Non-pigmented ciliary epithelial cell (primary cell): ENCODE results near the gene ARHGAP6.

Experiments used
- DNase-seq: peaks from one replicate; pipeline ENCODE4 v3.0.0-alpha.2; 2010; ENCODE audit warnings: low read depth

Gene ARHGAP6

DNA sequence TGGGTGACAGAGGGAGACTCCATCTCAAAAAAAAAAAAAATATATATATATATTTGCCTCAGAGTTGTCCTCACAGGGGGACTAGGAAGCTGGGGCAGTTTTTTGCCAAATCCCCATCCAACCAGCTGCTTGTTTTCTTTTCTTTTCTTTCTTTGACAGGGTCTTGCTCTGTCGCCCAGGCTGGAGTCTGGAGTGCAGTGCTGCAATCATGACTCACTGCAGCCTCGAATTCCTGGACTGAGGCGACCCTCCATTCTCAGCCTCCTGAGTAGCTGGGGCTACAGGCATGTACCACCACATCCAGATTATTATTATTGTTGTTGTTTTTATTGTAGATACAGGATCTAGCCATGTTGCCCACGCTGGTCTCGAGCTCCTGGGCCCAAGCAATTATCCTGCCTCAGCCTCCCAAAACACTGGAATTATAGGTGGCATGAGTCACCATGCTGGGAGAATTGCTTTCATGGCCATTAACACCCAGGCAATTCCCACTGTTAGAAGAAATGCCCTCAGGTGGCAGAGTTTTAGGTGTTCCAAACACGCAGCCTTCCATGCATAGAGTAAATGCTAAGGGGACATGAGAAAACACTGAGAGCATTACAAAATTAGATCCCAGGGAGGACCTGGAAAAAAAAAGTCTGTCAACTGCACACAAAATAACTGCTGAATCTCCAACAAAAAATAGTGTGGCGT, 98.0 kb downstream of the ARHGAP6 start:
- DNase-seq = no peak

DNA sequence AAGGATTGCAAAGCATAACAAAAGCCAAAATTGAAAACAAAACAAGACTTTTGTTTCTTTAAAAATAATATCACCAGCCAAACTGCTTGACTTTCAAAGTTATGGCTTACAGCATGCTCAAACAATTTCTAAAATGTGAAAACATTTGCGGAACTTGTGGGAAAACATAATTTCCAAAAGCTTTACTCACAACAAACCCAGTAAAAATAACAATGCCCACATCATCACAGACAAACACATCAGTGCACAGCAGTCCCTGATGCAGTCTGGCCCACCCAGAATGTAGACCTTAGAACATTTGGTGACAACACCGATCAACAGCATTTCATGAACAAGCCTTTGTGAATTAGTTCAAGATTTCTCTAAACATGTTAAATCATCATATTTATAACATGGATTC, 98.9 kb downstream of the ARHGAP6 start:
- DNase-seq = no peak

DNA sequence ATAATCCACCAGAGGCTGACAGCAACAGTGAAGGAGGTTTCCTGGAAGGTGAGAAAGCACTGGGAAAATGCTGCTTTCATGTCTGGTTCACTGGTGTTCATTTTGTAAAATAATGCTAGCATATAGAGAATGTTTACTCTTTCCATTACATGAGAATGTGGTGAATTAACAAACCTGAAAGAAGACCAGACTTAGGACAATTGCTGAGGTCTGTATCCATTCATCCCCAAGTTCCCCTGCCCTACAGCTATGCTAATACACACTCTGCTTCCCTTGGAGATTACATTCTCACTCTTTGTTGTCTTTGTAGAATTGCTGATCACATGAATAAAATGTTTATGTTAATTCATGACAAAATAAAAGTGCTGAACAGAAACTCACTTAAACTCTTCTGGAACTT, 99.5 kb downstream of the ARHGAP6 start:
- no peak for DNase-seq

DNA sequence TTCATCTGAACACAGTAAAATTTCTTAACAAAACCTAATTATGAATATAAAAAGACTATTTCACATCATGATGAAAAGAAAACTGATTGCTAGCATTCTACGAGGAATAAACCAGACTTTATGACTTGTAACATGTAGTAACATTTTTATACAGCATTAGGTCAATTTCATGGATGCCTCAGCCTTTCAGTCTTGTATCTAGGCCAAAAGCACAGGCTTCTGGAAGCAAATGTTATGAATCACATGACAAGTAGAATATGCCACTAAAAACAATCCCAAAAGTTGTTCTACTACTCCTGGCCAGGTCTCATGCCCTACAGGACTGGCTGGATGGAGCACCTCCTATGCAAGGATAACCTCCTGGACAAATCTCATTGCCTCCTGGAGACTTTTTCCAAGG, 101.2 kb downstream of the ARHGAP6 start:
- DNase-seq = no peak

DNA sequence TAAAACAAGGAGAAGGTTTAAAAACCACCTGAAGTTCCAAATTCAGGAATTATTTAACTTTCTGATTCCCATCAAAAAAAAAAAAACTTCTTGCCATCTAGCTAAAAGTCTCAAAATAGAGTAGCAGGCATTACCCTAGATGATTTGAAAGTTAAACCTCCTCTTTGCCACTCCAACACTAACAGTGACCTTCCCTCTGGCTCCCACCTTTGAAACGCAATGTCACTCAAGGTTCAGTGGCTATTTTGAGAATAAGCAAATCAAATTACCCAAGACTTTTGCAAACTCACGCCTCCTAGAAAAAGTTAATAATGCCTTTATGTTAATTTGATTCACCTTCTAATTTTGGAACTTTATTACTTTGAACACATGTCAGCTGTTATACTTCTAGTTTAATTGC, 103.2 kb downstream of the ARHGAP6 start:
- no peak for DNase-seq

DNA sequence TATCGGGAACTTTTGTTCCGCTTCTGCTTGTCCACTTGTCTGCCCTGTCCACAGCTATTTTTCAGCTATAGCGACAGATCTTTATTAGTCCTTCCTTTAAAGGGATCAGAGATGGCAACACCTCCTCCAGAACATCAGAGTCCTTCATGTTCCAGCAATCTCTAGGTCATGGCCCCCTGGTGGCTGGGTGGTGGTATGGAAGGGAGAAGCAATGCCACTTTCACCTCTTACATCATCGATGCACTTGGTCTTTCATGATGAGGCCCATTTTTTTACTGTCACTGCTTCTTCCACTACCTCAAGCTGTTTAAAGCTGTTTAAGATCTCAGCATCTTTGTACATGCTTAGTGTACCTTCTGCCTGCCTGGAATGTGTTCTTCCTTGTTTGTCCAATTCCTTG, 106.7 kb downstream of the ARHGAP6 start:
- no peak for DNase-seq

DNA sequence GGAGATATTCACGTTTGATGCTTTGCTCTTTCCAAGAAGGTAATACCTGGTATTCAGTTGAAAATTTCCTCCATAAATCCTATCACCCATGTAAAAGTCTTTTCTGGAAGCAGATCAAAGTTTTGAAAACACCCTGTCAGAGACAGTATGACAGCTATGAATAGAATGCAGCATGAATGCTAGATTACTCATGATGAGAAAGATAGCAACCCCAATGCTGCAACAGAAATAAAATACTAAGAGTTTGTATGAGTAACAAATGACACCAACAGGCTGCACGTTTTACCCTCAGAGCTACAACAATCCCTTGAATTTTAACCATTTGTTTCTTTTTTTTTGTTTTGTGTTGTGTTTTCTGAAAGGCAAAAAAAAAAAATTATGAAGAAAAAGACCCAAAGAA, 108.6 kb downstream of the ARHGAP6 start:
- DNase-seq = peak; percentile 34

DNA sequence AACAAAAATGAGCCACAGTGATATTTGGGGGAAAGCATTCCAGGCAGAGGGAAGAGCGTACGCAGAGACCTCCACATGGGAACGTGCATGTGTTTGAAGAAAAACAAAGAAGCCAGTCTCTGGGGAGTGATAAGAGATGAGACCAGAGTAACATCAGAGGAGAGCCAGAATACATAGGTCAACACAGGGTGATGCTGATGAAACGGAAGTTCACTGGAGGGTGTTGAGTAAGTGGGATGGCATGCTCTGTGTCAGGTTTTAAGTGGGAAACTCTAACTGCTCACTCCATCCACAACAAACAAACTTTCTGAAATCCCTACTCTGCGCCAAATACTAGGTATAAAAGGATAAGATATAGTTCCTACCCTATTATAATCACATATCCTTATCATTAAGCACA, 110.0 kb downstream of the ARHGAP6 start:
- no peak for DNase-seq

DNA sequence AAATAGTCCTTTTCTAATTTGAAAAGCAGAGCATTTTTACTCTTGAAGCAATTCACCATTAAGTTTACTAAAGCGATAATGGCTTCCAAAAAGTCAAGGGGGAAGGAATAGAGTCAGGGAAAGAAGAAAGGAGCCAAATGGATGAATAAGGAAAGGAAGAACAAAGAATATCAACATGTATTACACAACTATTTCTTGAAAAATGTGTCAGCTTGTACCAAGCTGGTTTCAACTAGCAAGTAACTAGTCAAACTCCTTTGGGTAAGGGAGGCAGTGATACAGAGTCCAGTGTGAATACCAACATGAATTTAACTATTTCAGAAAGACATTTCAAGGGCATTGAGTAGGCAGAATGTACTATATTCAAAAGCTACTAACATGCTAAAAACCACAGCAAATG, 112.1 kb downstream of the ARHGAP6 start:
- DNase-seq = no peak

DNA sequence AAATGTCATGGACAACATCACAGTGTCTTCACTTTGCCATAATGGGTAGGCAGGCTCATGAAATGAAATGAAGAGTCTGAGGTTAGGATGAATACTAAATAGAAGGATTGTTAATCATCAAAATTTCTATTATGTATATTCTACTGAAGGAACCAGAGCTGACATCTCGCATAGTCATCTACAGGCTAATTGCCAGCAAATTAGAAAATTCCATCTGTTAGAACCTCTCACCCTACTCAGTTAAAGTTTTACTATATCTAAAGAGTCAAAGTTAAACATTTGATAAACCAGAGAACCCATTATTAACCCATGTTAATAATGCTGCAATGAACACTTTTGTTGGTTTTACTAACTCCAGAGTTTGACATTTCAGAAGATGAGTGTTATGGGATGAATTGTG, 114.6 kb downstream of the ARHGAP6 start:
- no peak for DNase-seq

DNA sequence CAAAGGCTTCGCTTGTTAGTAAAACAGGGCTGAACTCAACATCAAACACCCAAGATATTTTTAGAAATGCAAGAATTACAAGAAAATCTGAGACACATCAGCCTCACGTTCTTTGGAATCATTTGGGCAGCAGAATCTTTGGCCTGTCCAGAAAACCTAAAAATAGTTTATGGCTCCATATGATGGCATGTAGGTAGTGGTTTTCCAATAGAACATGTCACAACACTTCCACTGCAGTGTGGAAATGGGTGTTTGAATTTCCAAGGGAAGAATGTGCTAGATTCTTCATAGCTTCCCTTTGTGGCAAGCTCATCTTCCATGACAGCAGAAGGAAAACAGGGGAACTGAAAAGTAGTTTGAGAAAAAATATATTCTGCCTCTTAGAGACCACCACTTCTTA, 118.8 kb downstream of the ARHGAP6 start:
- no peak for DNase-seq

DNA sequence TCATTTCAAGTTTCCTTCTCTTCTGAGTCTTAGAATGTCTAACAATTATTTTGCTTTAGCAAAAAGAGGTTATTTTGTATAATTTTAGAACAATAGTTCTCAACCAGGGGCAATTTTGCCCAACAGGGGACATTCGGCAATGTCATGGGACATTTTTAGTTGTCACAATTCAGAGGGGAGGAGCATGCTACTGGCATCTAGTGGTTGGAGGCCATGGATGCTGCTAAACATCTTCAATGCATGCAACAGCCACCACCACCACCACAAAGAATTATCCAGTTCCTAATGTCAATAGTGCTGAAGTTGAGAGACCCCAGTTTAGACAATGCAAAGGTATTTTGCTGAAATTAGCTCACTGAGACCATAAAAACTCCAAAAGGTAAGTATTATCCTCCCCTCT, 122.5 kb downstream of the ARHGAP6 start:
- no peak for DNase-seq

DNA sequence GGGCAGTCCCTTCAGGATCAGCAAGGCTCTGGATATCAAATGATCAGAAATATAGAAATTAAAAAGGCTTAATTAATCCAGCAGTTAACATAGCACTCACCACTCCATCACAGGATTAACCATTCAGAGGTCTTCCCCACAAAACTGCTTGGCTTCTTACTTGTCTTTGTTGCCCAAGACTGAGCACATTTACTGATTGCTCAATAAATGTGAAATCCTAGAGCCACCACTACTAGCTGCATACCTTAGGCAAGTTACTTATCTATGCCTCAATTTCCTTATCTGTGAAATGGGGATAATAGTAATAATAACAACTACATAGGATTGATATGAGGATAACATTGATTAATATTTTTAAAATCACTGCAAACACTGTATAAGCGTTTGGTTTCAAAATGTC, 124.2 kb downstream of the ARHGAP6 start:
- DNase-seq = no peak

DNA sequence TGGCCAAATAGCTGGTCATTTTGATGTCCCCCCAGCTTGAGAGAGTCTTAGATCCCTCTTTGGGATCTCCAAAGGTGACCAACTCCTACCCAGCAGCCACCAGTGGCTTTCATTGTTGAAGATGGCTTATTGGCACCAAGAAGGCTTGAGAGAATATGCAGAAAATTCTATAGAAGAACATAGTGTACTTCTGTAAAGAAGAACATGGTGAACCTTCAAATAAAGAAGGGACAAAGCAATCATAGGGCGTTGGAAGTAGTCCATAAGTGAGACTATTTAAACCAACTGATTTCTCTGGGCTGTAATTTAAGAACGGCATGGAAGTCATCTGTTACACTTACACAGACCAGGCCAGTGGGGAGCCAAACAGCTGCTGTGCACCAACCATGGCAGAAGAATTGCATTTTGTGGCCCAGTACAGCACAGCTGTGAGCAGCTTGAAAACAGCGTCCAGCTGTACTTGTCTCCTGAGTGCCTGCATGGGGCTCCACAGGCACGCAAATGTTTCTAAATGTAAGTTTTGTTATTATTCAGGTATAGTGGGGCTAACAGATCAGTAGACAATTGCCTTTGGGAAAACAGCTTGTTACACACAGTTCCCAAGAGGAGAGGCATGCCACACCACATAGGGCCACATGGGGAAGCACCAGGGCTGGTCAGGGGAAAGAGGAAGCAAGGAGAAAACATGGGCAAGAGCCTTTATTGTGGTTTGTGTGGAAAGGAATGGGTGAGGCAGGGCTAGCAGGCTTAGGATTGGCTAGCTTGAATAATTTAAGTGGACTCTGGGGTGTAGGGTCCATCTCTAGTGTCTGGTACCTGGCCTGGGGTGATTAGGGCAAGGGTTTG, 125.0 kb downstream of the ARHGAP6 start:
- no peak for DNase-seq

DNA sequence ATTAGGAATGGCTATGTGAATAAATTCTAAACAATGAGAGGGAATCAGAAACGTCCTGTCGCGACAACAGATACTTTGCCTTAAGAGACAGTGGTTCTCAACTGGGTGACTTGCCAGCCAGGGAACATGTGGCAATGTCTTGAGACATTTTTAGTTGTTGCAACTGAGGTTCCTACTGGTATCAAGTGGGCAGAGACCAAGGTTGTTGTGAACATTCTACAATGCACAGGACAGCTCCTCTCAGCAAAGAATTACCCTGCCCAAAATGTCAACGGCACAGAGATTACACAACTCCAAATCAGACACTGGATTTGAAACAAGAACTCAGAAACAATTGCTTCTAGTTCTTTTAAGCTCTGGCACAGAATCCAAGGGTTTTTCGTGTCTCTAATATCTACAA, 128.6 kb downstream of the ARHGAP6 start:
- DNase-seq = no peak

DNA sequence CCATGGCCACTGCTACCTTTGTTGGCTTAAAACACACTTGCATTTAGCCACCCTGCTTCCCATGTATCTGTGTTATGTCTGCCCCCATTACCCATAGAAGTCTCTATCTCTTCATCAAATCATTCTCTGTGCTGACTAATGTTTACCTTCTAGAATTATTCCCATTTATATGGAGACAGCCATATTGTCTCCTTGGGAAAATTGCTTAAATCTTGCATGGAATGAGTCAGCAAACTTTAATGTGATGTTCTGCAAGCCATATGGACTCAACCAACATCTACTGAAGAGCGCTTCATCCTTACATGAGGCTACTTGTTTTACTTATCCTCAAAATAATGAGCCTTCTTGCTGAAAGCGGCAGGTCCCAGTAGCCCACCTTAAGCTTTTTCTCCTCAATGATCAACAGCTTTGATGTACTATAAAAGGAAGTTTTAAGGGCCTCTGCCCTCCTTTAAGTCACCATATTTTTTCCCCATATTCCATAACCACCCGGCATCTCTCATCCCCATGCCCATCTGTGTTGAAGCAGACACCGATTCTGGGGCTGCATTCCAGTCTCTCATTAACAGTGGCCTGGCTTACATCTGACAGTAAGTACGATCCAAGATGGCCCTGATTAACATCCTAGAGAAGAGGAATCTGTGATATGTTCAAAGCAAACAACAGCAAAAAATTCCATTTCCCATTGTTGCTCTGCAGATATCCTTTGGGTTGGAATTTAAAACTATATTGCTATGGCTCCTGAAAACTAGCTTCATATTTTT, 130.4 kb downstream of the ARHGAP6 start:
- no peak for DNase-seq

DNA sequence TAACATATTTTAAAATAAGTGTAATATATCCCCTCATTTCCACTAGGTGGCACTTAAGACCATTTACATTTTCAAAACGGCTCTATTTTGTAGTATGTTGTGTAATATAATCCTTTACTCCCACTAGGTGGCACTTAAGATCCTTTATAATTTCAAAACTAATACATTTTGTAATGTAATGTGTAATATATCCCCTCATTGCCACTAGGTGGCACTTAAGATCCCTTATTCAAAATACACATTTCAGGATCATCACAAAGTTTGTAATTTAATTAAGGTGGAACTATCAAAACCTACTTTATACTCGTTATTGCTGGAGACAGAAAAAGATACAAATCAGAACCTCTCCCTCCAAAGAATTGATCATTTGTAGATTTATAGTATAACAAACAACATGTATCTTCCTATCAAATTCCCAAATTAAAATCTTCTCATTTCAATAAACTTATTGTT, 132.5 kb downstream of the ARHGAP6 start:
- DNase-seq = peak; percentile 36

DNA sequence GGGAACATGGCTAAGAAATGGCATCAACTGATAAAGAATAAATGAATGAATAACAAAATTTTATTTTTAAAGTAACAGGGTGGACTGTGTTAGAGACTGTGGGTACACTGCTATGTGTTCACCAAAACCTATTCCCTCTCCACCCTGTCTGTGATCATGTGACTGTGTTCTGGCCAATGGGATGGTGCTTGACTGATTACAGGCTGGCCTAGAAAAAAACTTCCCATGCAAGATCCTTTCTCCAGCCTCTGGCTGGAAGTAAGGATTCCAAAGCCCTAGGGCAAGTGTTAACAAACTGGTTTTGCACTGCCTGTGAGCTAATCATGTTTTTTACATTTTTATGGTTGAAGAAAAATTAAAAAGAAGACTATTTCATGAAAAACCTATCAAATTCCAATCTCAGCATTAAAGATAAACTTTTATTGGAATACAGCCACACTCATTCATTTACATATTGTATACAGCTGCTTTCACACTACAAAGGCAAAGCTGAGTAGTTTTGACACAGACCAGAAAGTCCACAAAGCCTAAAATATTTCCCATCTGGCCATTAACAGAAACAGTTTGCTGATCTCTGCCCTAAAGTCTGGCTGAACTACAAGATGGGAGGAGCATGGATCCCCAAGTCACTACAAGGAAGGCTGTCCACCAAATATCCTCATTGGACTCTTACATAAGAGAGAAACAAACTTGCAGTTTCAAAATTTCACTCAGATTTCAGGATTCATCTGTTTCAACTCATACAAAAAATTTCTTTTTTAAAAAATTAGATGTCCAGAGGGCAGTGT, 133.2 kb downstream of the ARHGAP6 start:
- no peak for DNase-seq

DNA sequence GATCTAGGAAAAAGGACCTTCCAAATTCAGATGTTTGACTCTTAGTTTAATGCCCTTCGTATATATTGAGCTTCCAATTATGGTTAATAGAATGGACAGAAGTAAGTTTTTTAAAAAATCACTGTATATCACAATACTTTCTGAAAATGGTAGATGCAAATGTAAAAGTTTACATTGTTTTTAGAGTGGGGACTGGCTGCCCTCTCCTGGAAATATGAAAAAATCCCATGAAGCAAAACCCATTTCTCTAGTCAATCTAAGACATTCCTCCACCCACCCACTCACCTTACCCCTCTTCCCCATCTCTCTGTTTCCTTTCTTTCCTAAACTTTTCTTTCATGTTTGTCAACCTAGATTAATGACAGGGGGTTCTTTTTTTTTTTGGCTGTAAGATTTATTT, 134.5 kb downstream of the ARHGAP6 start:
- no peak for DNase-seq

DNA sequence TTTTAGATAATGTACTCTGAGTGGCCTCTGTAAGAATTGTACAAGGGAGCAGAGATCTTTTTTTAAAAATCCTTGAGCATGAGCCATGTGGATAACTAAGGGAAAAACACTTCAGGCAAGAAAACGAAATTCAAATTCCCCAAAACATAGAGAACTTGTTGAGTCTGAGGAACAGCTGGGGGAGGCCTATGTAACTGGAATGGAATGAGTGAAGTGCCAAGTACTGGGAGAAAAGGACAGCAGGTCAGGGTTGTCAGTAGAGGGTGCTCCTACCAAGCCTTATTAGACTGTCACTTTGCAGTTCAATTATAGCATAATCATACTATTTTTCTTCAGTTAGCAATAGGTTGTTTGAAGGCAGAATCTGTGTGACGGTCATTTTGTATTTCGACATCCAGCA, 135.1 kb downstream of the ARHGAP6 start:
- DNase-seq = no peak

DNA sequence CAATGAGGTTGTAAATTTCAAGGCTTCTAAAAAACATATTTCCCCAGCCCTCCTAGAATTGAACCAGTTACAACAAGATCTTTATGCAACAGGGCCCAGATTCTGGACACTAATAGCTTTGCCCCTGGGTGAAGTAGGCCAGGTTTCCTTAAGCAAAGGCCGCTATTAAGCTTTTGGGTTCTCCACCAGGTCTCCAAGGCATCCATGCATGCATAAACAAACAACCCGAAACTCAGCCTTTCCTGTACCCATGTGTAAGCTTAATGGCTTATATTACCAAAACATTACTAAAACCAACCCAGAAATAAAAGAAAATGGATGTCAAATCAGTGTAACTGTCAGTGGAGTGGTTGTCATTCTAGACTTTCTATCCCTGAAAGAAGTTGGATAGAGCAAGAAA, 137.1 kb downstream of the ARHGAP6 start:
- no peak for DNase-seq

DNA sequence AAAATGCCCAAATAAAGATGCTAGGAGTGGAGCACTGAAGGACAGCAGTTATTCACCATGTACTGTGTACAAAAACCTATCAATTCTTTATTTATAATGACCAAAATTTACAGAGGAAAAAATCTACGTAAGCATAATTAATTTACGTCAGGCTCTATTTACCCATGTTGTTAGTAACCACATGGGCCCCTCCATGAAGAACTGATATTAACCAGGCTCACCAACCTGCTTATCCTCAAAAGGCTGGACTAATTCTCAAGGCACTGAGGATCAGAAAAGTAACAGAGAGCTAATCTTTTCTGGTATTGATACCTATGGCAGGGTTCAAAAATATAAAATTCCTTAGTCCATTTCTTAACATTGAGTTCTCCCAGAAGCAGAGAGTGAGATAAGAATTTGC, 140.0 kb downstream of the ARHGAP6 start:
- no peak for DNase-seq
